ENCODE measurements around the gene PTGER2.

- no peak for TF ChIP-seq EZH2 (IDR thresholded peaks at IDR 0.05; ENCODE audit: low read length)
- no peak for TF ChIP-seq CTCF (optimal IDR thresholded peaks at IDR 0.05 in 1 of 3, IDR thresholded peaks at IDR 0.05 in 1 of 3, conservative IDR thresholded peaks at IDR 0.05 in 1 of 3; ENCODE audit: extremely low read depth in 1 of 3, insufficient read depth in 2 of 3, low read length in 3 of 3)
Observed at GRCh38 chr14:52319919-52320318, 5.8 kb downstream of the PTGER2 start.

All from keratinocyte (primary cell).